Transverse colon (tissue), 4 donors: Measurements from ENCODE around the gene ZNF341.

Experiments
- CTCF ChIP-seq, 5 experiments: fragments of 200-600 bp in 3 of 5; fragments of 450-650 bp in 2 of 5; sonication (generic) in 3 of 5; IDR thresholded peaks; 1 replicate in 2 of 5; 2 replicates in 3 of 5; pipeline ENCODE4 v1.5.1; 2016 to 2017; ENCODE audit warnings: antibody characterized with exemption in 5 of 5, inconsistent platforms in 3 of 5, mild to moderate bottlenecking in 2 of 5, moderate library complexity in 1 of 5
- EP300 ChIP-seq: sonication (generic); formaldehyde crosslinking; IDR thresholded peaks from one replicate; pipeline ENCODE4 v1.6.1; 2017; ENCODE audit warnings: antibody characterized with exemption, low read depth
- POLR2A ChIP-seq: fragments of 450-650 bp; IDR thresholded peaks from one replicate; pipeline ENCODE4 v1.6.1; 2016; ENCODE audit warnings: antibody characterized with exemption, mild to moderate bottlenecking, moderate library complexity
- POLR2AphosphoS5 ChIP-seq, 3 donors: sonication (generic); formaldehyde crosslinking; IDR thresholded peaks; one replicate each; pipeline ENCODE4 v1.6.1; 2016; ENCODE audit warnings: antibody characterized with exemption in 3 of 3

DNA sequence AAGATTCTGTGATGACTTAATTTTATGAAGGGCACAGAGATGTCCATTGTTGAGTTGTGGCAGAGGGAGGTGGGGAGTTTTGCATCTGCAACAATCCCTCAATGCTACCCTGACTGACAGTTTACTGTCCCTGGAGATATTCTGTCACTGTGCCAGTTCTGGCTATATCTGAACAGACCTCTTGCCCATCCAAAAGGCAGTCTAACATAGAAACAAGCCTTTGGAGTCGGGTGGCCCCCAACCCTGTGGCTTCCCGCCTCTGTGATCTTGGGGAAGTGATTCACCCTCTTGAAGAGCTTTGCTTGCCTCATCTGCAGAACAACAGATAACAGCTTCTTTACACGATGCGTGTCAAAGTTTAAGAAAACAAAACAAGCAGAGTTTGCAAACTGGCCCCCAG is 41.8 kb upstream of the ZNF341 start:
- no peak for TF ChIP-seq CTCF (IDR thresholded peaks at IDR 0.05)
- TF ChIP-seq EP300: no peak
- TF ChIP-seq POLR2AphosphoS5 (IDR thresholded peaks at IDR 0.05): no peak
- no peak for TF ChIP-seq POLR2A
